GM19372 (cell line): ENCODE measurements around the gene GZMM.
"Not testable (repeated sequence)": the region's sequence is repeated elsewhere in the genome, so short reads cannot be mapped to it uniquely, and the experiment has no call there.

Experiments used
- ATAC-seq: cut with Tn5 transposase; IDR thresholded peaks from one replicate; pipeline ENCODE4 v1.9.1; 2021; ENCODE audit warnings: mild to moderate bottlenecking, low read depth, moderate library complexity; ENCODE audit not compliant: unreplicated experiment

The GZMM gene

GRCh38 chr19:580274-580835 is 36.5 kb downstream of the GZMM start:
- no peak for ATAC-seq

- ATAC-seq, result no peak
Measured at GRCh38 chr19:581399-582111, 37.7 kb downstream of the GZMM start.

GRCh38 chr19:582497-583197 is 38.8 kb downstream of the GZMM start:
- no peak for ATAC-seq

- no peak for ATAC-seq
Measured at GRCh38 chr19:583198-583967, 39.5 kb downstream of the GZMM start.

GRCh38 chr19:583968-584239 is 40.1 kb downstream of the GZMM start:
- ATAC-seq, result no peak

- no peak for ATAC-seq
Measured at GRCh38 chr19:584240-585001, 40.6 kb downstream of the GZMM start.

GRCh38 chr19:585146-585545 is 41.3 kb downstream of the GZMM start:
- not testable (repeated sequence) for ATAC-seq

GRCh38 chr19:585551-586110 is 41.8 kb downstream of the GZMM start:
- ATAC-seq, result no peak

GRCh38 chr19:588093-588740 is 44.4 kb downstream of the GZMM start:
- no peak for ATAC-seq

- ATAC-seq, result no peak
Measured at GRCh38 chr19:588741-589692, 45.2 kb downstream of the GZMM start.

- ATAC-seq, result no peak
Measured at GRCh38 chr19:589693-590395, 46.0 kb downstream of the GZMM start, which contains the start of gene HCN2. HCN2 (plus strand) TSS chr19:589881; CDS start chr19:589946, 65 bp downstream.

GRCh38 chr19:590396-590745 is 46.5 kb downstream of the GZMM start:
- ATAC-seq, result no peak

GRCh38 chr19:590750-591098 is 46.9 kb downstream of the GZMM start:
- ATAC-seq, result no peak

- no peak for ATAC-seq
Measured at GRCh38 chr19:591099-591958, 47.5 kb downstream of the GZMM start.

- no peak for ATAC-seq
Measured at GRCh38 chr19:592101-592500, 48.2 kb downstream of the GZMM start.

GRCh38 chr19:593055-593454 is 49.2 kb downstream of the GZMM start:
- no peak for ATAC-seq

GRCh38 chr19:593505-593904 is 49.7 kb downstream of the GZMM start:
- ATAC-seq, result no peak
